H7 (cell line): Measurements from ENCODE around the gene CYB5A. TPM values are rescaled to one million over a fixed set of nuclear protein-coding genes. Genes with fewer than 3 reads are reported as not detected.

ENCODE experiments used
- DNase-seq: peaks from one replicate; pipeline ENCODE4 v3.0.0; 2012
- H3K27me3 ChIP-seq: 2 replicates; pipeline ENCODE4 v1.6.0; 2011; ENCODE audit warnings: mild to moderate bottlenecking, low read length; ENCODE audit not compliant: control insufficient read depth, insufficient read depth
- H3K36me3 ChIP-seq: replicated peaks from 2 replicates; pipeline ENCODE4 v1.5.1; 2011; ENCODE audit warnings: low read length; ENCODE audit not compliant: control insufficient read depth, insufficient read depth
- H3K4me3 ChIP-seq: 2 replicates; pipeline ENCODE4 v1.5.1; 2011; ENCODE audit warnings: low read depth, mild to moderate bottlenecking, control low read depth, low read length, moderate library complexity; ENCODE audit not compliant: insufficient read depth
- total RNA-seq: library from RNA; depleted of rRNA; stranded (reverse); fragments of >200 nt; shearing (Covaris generic); gene quantifications from 2 replicates; pipeline ENCODE4 v1.2.3, GENCODE V29; 2014; rRNA removed

CYB5A gene
- total RNA-seq, 1 experiment from 2014 or later: 130 TPM

- Histone ChIP-seq H3K27me3 (no peaks in the 10 kb centered on the region), H3K4me3 (no peak overlapping the region), H3K36me3 (no peaks in the 10 kb centered on the region)
- no peak for DNase-seq
Measured at GRCh38 chr18:74204526-74205152, 87.1 kb downstream of the CYB5A start.

GRCh38 chr18:74203811-74204210 is 88.0 kb downstream of the CYB5A start:
- no peak for DNase-seq
- Histone ChIP-seq H3K4me3 (no peak overlapping the region), H3K36me3 (no peaks in the 10 kb centered on the region), H3K27me3 (no peaks in the 10 kb centered on the region)

Other genes with a start within 250 kb of the CYB5A start
- gene FBXO15, start 144.1 kb downstream of the CYB5A start, total RNA-seq: 0.55 and 1.5 TPM in 2 replicates
- gene TIMM21, start 143.4 kb downstream of the CYB5A start, total RNA-seq: 43.0 and 46.0 TPM in 2 replicates
- gene C18orf63, start 23.9 kb upstream of the CYB5A start, total RNA-seq: not detected in 2 replicates
- gene DIPK1C, start 165.3 kb upstream of the CYB5A start, total RNA-seq: 0.22 TPM in 1 of 2 replicates, not detected in the other
- 60.2 and 63.1 TPM in 2 replicates for gene CNDP2, start 204.4 kb upstream of the CYB5A start, total RNA-seq
- not detected in 2 replicates for gene CNDP1, start 242.5 kb upstream of the CYB5A start, total RNA-seq